ENCODE results near the gene IGHMBP2.

- TF ChIP-seq CTCF (IDR thresholded peaks at IDR 0.05) (no peak), POLR2A (IDR thresholded peaks at IDR 0.05) (no peak)
Measured at GRCh38 chr11:68924073-68924925, 20.6 kb downstream of the IGHMBP2 start.
